Endothelial cell of hepatic sinusoid (primary cell): Measurements from ENCODE around the gene TMEM209.
"Not testable (repeated sequence)": the region's sequence is repeated elsewhere in the genome, so short reads cannot be mapped to it uniquely, and the experiment has no call there.

Experiments
- in situ Hi-C: cut with HindIII; loops from 2 replicates; pipeline ENCODE4 v1.10.0; 2017; ENCODE audit warnings: low sequenced_read_pairs

Gene TMEM209

GRCh38 chr7:130174237-130174959, 30.8 kb downstream of the TMEM209 start:
- in situ Hi-C loops = no loop called here

- in situ Hi-C loops = no loop called here
Observed at GRCh38 chr7:130162196-130162595, 43.0 kb downstream of the TMEM209 start.

- in situ Hi-C loops = no loop called here
Observed at GRCh38 chr7:130160455-130160854, 44.8 kb downstream of the TMEM209 start.

- in situ Hi-C loops = no loop called here
Observed at GRCh38 chr7:130160023-130160422, 45.2 kb downstream of the TMEM209 start.

GRCh38 chr7:130157700-130158099, 47.5 kb downstream of the TMEM209 start:
- in situ Hi-C loops = no loop called here

GRCh38 chr7:130156140-130156539, 49.1 kb downstream of the TMEM209 start:
- in situ Hi-C loops = no loop called here

GRCh38 chr7:130154501-130155317, 50.5 kb downstream of the TMEM209 start:
- in situ Hi-C loops = no loop called here

- in situ Hi-C loops = no loop called here
Observed at GRCh38 chr7:130154131-130154500, 51.1 kb downstream of the TMEM209 start.

GRCh38 chr7:130153211-130153908, 51.8 kb downstream of the TMEM209 start:
- in situ Hi-C loops = no loop called here

- in situ Hi-C loops = no loop called here
Observed at GRCh38 chr7:130152493-130153210, 52.6 kb downstream of the TMEM209 start.

- in situ Hi-C loops = no loop called here
Observed at GRCh38 chr7:130151591-130152492, 53.4 kb downstream of the TMEM209 start.

GRCh38 chr7:130150587-130150986, 54.6 kb downstream of the TMEM209 start:
- in situ Hi-C loops = no loop called here

- in situ Hi-C loops = no loop called here
Observed at GRCh38 chr7:130149281-130150139, 55.7 kb downstream of the TMEM209 start.

- in situ Hi-C loops = no loop called here
Observed at GRCh38 chr7:130148561-130148960, 56.6 kb downstream of the TMEM209 start.

GRCh38 chr7:130147710-130148325, 57.4 kb downstream of the TMEM209 start:
- in situ Hi-C loops = no loop called here

GRCh38 chr7:130146693-130147405, 58.4 kb downstream of the TMEM209 start:
- in situ Hi-C loops = no loop called here

GRCh38 chr7:130146142-130146541, 59.1 kb downstream of the TMEM209 start:
- in situ Hi-C loops = not testable (repeated sequence)
